Mammary epithelial cell (primary cell): ENCODE data around the gene AIF1.

Experiments
- EZH2 ChIP-seq: IDR thresholded peaks from 2 replicates; pipeline ENCODE4 v1.6.1; 2012; ENCODE audit warnings: low read length, inconsistent platforms, borderline replicate concordance
- TF ChIP-seq, protein P1 (sequence below), 2 donors: IDR thresholded peaks in 1 of 2; conservative IDR thresholded peaks in 1 of 2; 2 replicates each; pipeline ENCODE4 v1.5.1; 2011 to 2012; ENCODE audit warnings: inconsistent platforms in 2 of 2, low read length in 2 of 2, mild to moderate bottlenecking in 2 of 2, control low read depth in 1 of 2, low read depth in 1 of 2; ENCODE audit not compliant: insufficient read depth in 1 of 2; ENCODE audit errors: extremely low read depth in 1 of 2

DNA sequence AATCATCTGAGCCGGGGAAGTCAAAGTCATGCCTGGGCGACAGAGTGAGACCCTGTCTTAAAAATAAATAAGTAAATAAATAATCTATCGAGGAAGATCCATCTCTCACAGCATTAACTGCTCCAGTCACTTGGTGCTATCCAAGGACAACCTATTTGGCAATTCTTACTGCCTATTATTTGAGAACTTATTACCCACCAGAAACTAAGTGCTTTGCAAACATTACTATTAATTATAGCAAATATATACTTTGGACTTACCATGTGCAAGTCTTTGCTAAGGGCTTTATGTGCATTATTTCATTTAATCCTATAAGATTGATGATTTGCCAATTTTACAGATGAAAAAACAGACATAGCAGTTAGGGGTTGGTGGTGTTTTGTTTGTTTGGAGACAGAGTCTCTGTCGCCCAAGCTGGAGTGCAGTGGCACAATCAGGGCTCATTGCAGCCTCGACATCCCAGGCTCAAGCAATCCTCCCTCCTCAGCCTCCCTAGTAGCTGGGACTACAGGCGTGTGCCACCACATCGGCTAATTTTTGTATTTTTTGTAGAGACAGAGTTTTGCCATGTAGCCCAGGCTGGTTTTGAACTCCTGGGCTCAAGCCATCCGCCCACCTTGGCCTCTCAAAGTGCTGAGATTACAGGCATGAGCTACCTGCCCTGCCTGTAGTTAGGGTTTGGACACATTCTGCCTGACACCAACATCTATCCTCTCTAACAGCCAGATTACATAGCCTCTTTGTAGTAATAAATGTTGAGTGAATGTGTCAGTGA, 39.7 kb downstream of the AIF1 start:
- TF ChIP-seq, protein P1, sequence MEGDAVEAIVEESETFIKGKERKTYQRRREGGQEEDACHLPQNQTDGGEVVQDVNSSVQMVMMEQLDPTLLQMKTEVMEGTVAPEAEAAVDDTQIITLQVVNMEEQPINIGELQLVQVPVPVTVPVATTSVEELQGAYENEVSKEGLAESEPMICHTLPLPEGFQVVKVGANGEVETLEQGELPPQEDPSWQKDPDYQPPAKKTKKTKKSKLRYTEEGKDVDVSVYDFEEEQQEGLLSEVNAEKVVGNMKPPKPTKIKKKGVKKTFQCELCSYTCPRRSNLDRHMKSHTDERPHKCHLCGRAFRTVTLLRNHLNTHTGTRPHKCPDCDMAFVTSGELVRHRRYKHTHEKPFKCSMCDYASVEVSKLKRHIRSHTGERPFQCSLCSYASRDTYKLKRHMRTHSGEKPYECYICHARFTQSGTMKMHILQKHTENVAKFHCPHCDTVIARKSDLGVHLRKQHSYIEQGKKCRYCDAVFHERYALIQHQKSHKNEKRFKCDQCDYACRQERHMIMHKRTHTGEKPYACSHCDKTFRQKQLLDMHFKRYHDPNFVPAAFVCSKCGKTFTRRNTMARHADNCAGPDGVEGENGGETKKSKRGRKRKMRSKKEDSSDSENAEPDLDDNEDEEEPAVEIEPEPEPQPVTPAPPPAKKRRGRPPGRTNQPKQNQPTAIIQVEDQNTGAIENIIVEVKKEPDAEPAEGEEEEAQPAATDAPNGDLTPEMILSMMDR (conservative IDR thresholded peaks at IDR 0.05 in 1 of 2, IDR thresholded peaks at IDR 0.05 in 1 of 2; ENCODE audit: extremely low read depth in 1 of 2, insufficient read depth in 1 of 2, low read depth in 1 of 2, low read length in 2 of 2), result no peak
- TF ChIP-seq EZH2, result no peak
